GM21367 (cell line): ENCODE results near the gene C9orf152.

ENCODE experiments used
- ATAC-seq: cut with Tn5 transposase; IDR thresholded peaks from one replicate; pipeline ENCODE4 v1.9.1; 2021; ENCODE audit not compliant: unreplicated experiment

Gene C9orf152

GRCh38 chr9:110183208-110184145 lies 24.5 kb downstream of the C9orf152 start:
- ATAC-seq: peak; percentile 83

- ATAC-seq: no peak
These were observed 27.2 kb downstream of the C9orf152 start for GRCh38 chr9:110180511-110181434.

- ATAC-seq: no peak
These were observed 28.2 kb downstream of the C9orf152 start for GRCh38 chr9:110179734-110180133.

GRCh38 chr9:110178281-110178680 lies 29.7 kb downstream of the C9orf152 start:
- no peak for ATAC-seq

- ATAC-seq: no peak
These were observed 32.5 kb downstream of the C9orf152 start for GRCh38 chr9:110175275-110175968.

GRCh38 chr9:110173322-110173642 lies 34.7 kb downstream of the C9orf152 start:
- ATAC-seq: no peak

- ATAC-seq: no peak
These were observed 37.4 kb downstream of the C9orf152 start for GRCh38 chr9:110170357-110171257.

- ATAC-seq: no peak
These were observed 39.5 kb downstream of the C9orf152 start for GRCh38 chr9:110168486-110168885.

- ATAC-seq: no peak
These were observed 46.0 kb downstream of the C9orf152 start for GRCh38 chr9:110161940-110162339.

- ATAC-seq: no peak
These were observed 47.3 kb downstream of the C9orf152 start for GRCh38 chr9:110160685-110161084.

- ATAC-seq: no peak
These were observed 47.8 kb downstream of the C9orf152 start for GRCh38 chr9:110160123-110160522.

- ATAC-seq: no peak
These were observed 49.9 kb downstream of the C9orf152 start for GRCh38 chr9:110157823-110158664.

- ATAC-seq: peak; percentile 78
These were observed 51.1 kb downstream of the C9orf152 start for GRCh38 chr9:110156902-110157301.

- ATAC-seq: no peak
These were observed 51.5 kb downstream of the C9orf152 start for GRCh38 chr9:110156416-110156815.

- no peak for ATAC-seq
These were observed 52.2 kb downstream of the C9orf152 start for GRCh38 chr9:110155751-110156150.

GRCh38 chr9:110153431-110153830 lies 54.5 kb downstream of the C9orf152 start:
- no peak for ATAC-seq

- ATAC-seq: no peak
These were observed 55.1 kb downstream of the C9orf152 start for GRCh38 chr9:110152704-110153374.
